ENCODE data around the gene SLC8A2.
A peak's percentile ranks its signal among the peaks of the same experiment; 100 is the strongest.
"Not testable (repeated sequence)": the region's sequence is repeated elsewhere in the genome, so short reads cannot be mapped to it uniquely, and the experiment has no call there.

SLC8A2 gene

DNA sequence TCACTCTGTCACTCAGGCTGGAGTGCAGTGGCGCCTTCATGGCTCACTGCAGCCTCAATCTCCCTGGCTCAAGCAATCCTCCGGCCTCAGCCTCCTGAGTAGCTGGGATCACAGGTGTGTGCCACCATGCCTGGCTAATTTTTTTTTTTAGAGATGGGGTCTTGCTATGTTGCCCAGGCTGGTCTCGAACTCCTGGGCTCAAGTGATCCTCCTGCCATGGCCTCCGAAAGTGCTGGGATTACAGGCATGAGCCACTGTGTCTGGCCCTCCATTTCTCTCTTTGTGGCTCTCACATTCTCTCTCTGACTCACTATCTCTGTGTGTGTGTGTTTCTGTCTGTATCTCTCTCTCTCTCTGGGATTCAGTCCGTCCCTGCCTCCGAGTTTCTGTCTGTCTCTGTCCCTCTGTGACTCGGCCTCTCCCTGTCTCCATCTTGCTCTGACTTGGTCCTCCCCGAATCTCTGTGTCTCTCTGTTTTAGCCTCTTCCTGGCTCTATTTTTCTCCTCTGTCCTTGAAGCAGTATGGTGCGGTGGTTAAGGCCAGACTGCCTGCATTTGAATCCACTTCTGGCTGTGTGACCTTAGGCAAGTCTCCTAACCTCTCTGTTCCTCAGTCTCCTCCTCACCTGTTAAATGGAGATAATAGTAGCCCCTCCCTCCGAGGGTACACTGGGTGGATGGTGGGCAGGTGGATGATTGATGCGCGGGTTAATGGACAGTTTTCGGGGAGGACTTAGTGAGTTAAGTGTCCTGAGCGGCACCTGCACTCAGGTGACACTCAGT, 63.3 kb downstream of the SLC8A2 start:
- no peak for DNase-seq

DNA sequence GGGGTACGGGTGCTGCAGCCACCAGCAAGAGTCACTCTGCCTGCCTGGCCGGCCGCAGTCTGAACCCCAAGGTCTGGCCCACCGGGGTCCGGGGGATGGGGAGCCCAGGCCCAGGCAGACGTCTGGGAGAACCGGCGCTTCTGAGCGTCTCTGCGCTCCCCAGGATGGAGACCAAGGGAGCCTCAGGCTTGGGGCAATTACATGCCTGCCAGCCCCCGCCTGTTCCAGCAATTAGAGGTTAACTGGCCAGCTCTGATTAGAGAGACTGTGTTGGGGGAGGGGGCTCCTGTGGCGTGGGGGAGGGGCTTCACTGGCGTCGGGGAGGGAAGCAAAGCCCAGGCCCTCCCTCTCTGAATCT, 64.3 kb downstream of the SLC8A2 start:
- no peak for DNase-seq

DNA sequence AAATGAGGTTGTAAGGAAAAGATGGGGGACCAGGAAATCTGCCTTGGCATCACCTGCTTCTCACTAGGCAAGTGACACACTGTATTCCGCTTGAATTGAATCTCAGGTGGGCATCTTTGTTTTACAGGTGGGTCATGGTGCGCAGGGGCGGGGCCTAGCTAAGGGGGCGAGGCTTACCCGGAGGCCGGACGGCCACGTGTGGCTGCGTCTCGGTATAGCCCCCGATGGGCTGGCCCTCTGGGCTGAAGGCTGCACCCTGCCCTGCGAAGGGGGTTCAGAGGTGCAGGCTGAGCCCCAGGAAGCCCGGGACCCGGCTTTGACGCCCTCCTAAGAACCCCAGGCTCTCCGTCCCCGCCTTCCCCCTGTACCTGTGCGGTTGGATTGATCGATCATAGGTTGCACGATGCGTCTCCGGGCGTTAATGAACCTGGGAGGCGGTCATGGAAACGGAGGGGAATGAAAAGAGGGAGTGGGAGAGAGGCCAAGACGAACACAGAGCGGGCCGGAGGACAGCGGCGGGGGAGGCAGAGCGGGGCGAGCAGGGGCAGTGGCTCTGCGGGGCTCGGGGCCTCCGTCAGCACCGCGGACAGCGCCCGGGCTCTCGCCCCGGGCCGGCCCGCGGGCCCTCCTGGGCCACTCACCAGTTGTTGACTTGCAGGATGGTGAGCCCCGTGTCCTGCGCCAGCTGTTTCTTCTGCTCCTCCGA, 64.8 kb downstream of the SLC8A2 start:
- no peak for DNase-seq

DNA sequence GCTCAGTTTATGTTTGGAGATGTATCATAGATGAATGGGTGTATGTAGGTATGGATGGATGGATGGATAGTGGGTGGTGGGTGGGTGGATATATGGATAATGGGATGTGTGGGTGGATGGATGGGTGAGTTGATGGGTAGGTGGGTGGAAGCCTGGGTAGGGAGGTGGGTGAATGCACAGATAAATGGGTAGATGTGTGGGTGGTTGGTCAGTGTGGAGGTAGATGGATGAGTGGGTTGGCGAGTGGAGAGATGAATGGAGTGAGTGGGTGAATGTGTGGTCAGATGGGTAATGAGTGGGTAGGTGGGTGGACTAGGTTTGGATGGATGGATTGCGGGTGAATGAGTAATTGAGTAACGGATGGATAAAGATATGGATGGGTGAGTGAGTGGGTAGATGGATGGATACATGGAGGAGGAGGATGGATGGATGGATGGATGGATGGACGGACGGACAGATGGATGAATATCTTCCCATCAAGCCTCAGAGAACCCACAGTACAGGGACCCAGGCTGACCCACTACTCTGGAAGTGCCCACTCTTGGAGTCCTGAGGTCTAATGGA, 65.8 kb downstream of the SLC8A2 start:
- no peak for DNase-seq

DNA sequence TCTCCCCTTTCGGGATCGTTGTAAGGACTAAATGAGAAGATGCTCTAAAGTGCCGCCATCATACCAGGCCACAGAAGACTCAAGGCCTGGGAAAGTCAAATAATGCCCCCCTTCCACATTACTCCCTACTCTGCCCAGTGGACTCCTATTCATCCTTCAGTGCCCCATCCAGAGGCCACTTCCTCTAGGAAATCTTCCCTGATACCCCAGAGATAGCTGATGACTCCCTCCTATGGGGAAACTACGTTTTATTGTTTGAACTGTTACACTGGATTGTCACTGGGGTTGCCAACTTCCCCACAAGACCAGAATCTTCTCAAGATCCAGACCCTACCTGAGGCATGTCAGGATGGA, 66.5 kb downstream of the SLC8A2 start:
- no peak for DNase-seq

DNA sequence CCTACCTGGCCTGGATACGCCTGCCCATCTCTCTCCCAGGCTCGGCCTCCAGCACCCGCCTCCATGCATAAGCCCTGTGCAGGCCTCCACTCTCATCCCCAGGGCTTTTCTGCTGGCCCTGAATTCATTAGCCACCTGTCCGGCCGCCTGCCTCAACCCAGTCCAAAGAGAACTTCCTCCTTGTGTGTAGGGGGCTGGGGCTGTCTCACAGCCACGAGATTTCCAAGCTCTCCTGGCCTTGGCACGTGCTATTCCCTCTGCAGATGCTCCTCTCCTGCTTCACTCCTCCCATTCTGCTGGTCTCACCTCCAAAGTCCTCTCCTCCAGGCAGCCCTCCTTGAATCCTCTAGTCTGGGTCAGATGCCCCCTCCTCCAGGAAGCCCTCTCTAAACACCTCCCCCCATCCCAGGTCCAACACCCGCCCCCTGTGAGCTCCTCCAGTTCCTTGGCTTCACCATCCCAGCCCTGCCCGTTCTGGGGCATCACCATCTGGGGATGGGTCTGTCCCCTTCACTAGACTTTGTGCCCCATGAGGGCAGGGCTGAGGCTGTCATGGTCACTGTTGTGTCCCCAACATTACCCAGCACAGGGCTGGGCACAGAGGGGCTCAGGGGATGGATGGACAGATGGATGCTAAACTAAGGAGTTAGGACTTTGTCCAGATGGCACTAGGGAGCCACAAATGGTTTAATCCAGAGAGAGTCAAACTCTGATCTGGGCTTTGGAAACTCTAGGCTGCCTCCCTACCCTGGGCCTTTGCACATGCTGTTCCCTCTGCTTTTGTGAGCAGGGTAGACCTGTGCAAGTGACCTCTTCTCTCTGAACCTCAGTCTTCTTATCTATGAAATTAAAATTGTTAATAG, 67.1 kb downstream of the SLC8A2 start:
- DNase-seq = no peak

DNA sequence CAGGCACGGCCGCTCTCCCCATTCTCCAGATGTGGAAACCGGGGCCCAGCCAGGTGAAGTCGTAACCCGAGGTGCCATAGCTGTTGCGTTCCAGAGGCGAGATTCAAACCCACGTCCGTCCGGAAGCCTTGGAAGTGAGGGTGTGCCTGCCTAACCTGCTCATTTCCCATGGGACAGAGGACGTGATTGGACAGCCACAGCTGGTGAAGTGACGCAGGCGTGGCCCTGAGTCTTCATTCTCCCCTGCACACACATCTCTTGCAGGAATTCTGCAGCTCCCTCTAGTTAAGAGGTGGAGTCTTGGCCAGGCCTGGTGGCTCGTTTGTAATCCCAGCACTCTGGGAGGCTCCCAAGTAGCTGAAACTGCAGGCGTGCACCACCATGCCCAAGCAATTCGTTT, 69.2 kb downstream of the SLC8A2 start:
- no peak for DNase-seq

DNA sequence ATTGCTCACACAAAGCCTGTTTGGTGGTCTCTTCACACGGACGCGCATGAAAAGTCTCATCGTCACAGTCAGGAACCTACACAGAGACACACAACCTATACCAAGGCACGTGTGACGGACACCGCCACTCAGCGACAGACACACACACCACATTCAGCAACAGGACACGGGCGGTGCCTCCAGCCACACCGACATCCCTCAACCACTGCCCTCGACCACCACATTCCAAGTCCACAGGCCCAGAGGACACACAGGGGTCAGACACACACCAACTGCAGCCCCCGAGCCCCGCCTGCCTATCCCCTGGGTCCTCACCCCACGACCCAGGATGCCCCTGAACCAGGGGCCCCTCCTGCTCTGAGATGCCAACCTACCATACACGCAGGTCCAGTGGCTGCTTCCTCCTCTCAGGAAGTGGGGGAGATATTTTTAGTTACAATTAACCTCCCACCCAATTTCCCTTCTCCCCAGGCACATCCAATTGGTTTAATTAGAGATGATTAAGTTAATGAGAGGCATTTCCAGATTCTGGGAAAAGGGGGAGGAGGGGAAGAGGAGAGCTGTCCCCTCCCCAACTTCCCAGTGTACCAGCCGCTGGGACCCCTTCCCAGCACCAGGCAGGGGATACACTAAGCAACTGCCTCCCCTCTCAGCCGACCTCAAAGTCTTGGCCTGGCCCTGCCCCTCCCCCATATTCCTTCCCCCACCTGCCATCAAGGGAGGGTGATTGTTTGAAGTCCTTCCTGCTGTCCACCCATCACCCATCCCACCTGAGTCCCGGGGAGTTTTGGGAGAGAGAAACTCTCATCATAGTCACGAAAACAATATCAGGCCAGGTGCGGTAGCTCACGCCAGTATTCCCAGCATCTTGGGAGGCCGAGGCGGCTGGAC, 72.7 kb downstream of the SLC8A2 start:
- no peak for DNase-seq

DNA sequence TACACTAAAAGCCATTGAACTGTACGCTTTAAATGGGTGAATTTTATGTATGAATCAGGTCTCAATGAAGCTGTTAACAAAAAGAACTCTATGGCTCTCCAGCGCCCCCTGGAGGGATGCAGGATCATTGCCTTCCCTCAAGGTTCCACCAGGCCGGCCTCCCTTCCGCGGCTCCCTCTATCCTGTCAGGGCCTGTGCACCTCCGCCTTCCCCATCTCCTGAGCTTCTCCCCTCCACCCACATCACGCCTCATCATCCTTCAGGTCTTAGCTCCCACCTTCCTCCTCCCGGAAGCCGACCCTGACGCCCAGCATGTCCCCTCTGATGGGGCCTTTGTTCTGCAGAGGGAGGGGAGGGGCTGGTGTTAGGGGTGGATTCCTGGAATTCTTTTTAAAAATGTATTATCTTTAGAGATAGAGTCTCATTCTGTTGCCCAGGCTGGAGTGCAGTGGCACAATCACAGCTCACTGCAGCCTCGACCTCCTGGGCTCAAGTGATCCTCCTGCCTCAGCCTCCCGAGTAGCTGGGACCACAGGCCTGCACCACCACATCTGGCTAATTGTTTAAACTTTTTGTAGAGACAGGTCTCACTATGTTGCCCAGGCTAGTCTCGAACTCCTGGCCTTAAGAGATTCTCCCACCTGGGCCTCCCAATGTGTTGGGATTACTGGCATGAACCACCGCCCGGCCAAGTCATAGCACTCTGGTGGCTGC, 80.0 kb downstream of the SLC8A2 start:
- peak; percentile 72 to 82 for DNase-seq

DNA sequence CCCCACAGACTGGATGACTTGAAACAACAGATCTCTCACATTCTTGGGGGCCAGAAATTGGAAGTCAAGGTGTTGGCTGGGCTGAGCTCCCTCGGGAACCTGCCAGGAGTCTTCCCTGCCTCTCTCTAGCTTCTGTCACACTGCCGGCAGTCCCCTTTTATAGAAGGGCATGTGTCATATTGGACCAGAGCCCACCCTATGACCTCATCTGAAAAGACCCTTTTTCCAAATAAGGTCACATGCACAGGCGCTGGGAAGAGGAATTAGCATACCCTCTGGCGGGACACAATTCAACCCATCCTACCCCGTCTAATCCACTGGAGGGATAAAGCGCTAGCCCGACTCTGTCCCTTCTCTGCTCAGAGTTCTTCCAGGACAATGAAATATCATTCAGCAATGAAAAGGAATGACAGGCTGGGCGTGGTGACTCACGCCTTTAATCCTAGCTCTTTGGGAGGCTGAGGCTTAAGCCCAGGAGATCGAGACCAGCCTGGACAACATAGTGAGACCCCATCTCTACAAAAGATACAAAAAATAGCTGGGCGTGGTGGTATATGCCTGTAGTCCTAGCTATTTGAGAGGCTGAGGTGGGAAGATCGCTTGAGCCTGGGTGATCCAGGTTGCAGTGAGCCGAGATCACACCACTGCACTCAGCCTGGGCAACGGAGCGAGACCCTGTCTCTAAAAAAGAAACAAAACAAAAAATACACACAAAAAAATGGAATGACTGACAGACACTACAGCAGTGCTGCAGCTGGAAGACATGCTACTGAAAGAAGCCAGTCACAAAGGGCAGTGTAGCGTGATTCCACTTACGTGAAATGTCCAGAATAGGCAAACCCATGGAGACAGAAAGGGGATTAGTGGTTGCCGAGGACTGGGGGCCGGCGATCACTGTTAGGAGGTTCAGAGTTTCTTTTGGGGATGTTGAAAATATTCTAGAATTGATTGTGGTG, 80.9 kb downstream of the SLC8A2 start:
- DNase-seq = no peak

DNA sequence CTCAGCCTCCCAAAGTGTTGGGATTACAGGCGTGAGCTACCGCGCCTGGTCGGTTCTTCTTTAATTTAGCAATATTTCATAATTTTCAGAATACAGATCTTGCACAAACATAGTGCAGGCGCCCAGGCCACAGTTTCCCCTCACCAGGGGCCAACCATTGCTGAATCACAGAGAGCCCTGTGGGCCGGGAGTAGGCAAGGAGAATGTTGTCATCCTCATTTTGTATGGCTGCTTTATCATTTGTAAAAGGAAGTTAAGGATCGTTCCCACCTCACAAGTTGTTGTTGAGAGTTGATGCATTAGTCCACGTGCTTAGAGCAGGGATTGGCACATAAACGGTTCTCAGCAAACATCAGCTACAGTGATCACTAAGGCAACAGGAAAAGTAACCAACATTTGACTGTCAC, 82.5 kb downstream of the SLC8A2 start:
- peak; percentile 37 to 48 for DNase-seq

DNA sequence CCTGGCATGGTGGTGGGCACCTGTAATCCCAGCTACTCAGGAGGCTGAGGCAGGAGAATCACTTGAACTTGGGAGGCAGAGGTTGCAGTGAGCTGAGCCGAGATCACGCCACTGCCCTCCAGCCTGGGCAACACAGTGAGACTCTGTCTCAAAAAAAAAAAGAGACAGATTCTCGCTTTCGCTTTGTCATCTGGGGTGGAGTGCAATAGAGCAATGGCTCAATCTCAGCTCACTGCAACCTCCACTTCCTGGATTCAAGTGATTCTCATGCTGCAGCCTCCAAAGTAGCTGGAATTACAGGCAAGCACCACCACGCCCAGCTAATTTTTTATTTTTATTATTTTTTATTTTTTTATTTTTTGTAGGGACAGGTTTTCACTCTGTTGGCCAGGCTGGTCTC, 83.0 kb downstream of the SLC8A2 start:
- not testable (repeated sequence) for DNase-seq

DNA sequence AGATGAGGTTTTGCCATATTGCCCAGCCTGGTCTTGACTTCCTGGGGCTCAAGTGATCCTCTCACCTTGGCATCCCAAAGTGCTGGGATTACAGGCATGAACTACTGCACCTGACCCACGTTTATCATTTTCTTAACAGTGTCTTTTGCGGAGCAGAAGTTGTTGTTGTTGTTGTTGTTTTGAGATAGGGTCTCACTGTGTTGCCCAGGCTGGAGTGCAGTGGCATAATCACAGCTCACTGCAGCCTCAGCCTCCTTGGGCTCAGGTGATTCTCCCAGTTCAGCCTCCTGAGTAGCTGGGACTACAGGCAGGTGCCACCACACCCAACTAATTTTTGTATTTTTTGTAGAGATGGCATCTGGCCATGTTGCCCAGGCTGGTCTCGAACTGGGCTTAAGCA, 84.1 kb downstream of the SLC8A2 start:
- not testable (repeated sequence) for DNase-seq

DNA sequence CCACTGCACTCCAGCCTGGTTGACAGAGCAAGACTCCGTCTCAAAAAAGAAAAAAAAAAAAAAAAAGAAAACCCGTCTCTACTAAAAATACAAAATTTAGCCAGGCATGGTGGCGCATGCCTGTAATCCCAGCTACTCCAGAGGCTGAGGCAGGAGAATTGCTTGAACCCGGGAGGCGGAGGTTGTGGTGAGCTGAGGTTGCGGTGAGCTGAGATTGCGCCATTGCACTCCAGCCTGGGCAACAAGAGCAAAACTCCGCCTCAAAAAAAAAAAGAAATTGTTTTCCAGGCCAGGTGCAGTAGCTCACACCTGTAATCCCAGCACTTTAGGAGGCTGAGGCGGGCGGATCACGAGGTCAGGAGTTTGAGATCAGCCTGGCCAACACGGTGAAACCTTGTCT, 85.1 kb downstream of the SLC8A2 start:
- DNase-seq = not testable (repeated sequence)

DNA sequence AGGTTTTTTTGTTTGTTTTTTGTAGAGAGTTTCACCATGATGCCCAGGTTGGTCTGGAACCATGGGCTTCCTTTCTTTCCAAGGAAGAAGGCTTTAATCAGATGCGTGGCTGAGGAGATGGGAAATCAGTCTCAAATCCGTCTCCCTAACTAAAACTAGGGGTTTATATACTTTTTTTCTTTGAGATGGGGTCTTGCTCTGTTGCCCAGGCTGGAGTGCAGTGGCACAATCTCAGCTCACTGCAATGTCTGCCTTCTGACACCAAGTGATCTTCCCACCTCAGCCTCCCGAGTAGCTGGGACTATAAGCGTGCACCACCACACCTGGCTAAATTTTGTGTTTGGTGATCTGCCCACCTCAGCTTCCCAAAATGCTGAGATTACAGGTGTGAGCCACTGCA, 87.2 kb downstream of the SLC8A2 start:
- not testable (repeated sequence) for DNase-seq

DNA sequence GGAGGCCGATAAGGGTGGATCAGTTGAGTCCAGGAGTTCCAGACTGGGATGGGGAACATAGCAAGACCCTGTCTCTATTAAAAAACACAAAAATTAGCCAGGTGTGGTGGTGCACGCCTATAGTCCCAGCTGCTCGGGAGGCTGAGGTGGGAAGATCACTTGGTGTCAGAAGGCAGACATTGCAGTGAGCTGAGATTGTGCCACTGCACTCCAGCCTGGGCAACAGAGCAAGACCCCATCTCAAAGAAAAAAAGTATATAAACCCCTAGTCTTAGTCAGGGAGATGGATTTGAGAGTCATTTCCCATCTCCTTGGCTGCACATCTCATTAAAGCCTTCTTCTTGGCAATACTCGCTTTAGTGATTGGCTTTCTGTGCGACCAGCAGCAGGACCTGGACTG, 87.8 kb downstream of the SLC8A2 start:
- not testable (repeated sequence) for DNase-seq

DNA sequence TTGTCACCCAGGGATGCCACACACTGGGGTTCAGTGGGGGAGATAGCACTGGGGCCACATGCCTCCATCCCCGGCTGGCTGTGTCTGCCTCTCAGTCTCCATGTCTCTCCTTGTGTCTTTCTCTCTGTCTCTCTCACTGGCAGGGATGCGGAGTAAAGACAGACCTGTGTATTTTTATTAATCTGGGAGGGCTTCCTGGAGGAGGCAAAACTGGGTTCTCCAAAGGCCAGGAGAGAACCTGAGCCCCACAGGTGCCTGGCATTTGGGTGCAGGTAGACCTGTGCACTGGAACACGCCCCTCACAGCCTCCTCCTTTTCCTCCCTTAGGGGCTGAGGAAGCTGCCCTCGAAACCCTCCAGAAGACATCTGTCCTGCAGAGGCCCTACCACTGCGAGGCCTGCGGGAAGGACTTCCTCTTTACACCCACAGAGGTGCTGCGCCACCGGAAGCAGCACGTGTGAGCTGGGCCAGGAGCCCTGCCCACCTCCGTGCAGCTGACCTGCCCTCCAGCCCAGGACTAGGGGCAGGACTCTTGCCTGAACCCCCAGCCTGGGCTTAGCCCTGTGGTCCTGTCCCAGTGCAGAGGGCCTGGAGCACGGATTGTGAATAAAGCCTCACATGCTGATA, 89.9 kb downstream of the SLC8A2 start:
- no peak for DNase-seq

DNA sequence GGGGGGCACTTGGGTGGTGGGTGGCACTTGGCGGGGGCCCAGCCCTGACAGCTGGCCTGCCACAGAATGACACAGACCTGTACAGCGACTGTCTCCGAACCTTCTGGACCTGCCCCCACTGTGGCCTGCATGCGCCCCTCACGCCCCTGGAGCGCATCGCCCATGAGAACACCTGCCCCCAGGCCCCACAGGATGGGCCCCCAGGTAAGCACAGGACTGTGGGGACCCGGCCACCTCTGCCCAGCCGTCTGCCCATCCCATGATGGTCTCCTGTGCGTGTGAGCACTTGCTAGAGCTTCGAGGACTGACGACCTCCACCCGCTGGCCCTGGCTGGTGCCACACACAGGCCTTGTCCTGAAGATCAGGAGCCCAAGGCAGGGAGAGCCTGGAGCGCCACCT, 90.6 kb downstream of the SLC8A2 start:
- DNase-seq = no peak

DNA sequence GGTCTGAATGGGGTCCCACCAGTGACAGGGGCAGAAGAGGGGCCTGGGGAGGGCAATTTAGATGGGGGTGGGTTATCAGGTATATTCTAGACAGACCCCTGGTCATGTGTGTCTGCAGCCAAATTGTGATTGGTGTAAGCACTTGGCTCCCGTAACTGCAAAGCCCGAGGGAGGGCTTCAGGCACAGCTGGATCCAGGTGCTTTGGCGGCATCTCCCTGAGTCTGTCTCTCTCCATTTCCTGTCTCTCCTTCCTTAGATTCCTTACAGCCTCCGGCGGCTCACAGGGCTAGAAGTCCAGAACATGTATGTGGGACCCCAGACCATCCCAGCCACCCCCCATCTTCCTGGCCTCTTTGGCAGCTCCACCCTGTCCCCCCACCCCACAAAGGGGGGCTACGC, 91.1 kb downstream of the SLC8A2 start:
- no peak for DNase-seq

DNA sequence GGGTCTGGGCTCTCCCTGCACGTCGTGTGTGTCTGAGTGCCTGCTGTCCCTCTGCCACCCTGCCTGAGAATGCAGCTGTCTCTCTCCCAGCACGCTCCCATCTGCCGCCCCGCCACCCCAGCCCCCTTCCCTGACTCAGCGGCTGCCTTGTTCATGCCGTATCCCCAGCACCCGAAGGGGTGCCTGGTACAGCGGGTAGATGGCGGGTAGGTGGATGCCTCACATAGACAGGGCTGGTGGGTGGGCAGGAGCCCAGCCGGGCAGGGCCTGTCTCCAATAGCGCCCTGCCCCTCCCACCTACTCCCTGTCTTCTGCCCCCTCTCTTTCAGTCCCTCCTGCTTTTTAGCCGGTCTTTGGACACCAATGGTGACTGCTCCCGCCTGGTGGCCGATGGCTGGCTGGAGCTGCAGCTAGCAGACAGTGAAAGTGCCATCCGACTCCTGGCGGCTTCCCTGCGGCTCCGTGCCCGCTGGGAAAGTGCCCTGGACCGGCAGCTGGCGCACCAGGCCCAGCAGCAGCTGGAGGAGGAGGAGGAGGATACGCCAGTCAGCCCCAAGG, 92.2 kb downstream of the SLC8A2 start:
- no peak for DNase-seq
